HUDEP-2 (cell line): ENCODE measurements around the gene SLC9A8.
"Not testable (repeated sequence)": the region's sequence is repeated elsewhere in the genome, so short reads cannot be mapped to it uniquely, and the experiment has no call there.

ENCODE experiments used
- DNase-seq, 76 experiments: peaks; one replicate each; lab custom pipeline; 2025; ENCODE audit not compliant: unreplicated experiment in 76 of 76; lab: John Stamatoyannopoulos, UW

The SLC9A8 gene

GRCh38 chr20:49812507-49813304 is at the start of gene SLC9A8:
Gene SLC9A8, plus strand, starts transcription at chr20:49812828. Its CDS starts 95 bp downstream, at chr20:49812923.
- peak in 75 of 76 experiments; percentile 16 to 86 (median 65) for DNase-seq

GRCh38 chr20:49762940-49763766 is 49.5 kb upstream of the SLC9A8 start:
- DNase-seq = no peak

- no peak for DNase-seq
These were observed 47.3 kb upstream of the SLC9A8 start for GRCh38 chr20:49765413-49765736.

- DNase-seq = no peak
These were observed 46.6 kb upstream of the SLC9A8 start for GRCh38 chr20:49765846-49766541.

GRCh38 chr20:49766979-49767521 is 45.6 kb upstream of the SLC9A8 start:
- DNase-seq = no peak

GRCh38 chr20:49768204-49769047 is 44.2 kb upstream of the SLC9A8 start:
- DNase-seq = no peak

GRCh38 chr20:49769048-49769581 is 43.5 kb upstream of the SLC9A8 start:
- DNase-seq = no peak

GRCh38 chr20:49770634-49771033 is 42.0 kb upstream of the SLC9A8 start:
- no peak for DNase-seq

- DNase-seq = not testable (repeated sequence)
These were observed 38.4 kb upstream of the SLC9A8 start for GRCh38 chr20:49774213-49774612.

- DNase-seq = no peak
These were observed 37.4 kb upstream of the SLC9A8 start for GRCh38 chr20:49775229-49775693.

- DNase-seq = no peak
These were observed 32.7 kb upstream of the SLC9A8 start for GRCh38 chr20:49779972-49780371.

- DNase-seq = no peak
These were observed 31.0 kb upstream of the SLC9A8 start for GRCh38 chr20:49781676-49782075.

GRCh38 chr20:49782439-49782838 is 30.2 kb upstream of the SLC9A8 start:
- not testable (repeated sequence) for DNase-seq

- not testable (repeated sequence) for DNase-seq
These were observed 29.3 kb upstream of the SLC9A8 start for GRCh38 chr20:49783021-49783995.

GRCh38 chr20:49784291-49784690 is 28.3 kb upstream of the SLC9A8 start:
- DNase-seq = no peak

GRCh38 chr20:49785149-49785851 is 27.3 kb upstream of the SLC9A8 start:
- DNase-seq = no peak

GRCh38 chr20:49785852-49786175 is 26.8 kb upstream of the SLC9A8 start:
- no peak for DNase-seq

- no peak for DNase-seq
These were observed 26.4 kb upstream of the SLC9A8 start for GRCh38 chr20:49786196-49786595.
